ENCODE results near the gene GLIS1. TPM values are rescaled to one million over a fixed set of nuclear protein-coding genes. Genes with fewer than 3 reads are reported as not detected.

GLIS1 gene
- polyA plus RNA-seq, 1 donor (not counting 4 experiments of a cell fraction or from before 2014, with no cell fraction given) = not detected

- H2AFZ ChIP-seq (ENCODE audit: control insufficient read depth, low read length) = no peak overlapping the region
- peaks cover 14% of the 10 kb centered on the region for H3K27me3 ChIP-seq (ENCODE audit: control insufficient read depth, extremely low read depth, insufficient read depth, low read length)
- no peak overlapping the region for H3K9ac ChIP-seq (ENCODE audit: control insufficient read depth, extremely low read depth, insufficient read depth, low read length)
- no peak for DNase-seq (ENCODE audit: low read depth, low spot score)
- H3K9me3 ChIP-seq (ENCODE audit: control insufficient read depth, low read depth, low read length) = no peaks in the 10 kb centered on the region
- dilution Hi-C loops (cut with MboI; ENCODE audit: extremely low pct_ligation_motif_present, low sequenced_read_pairs) = no loop called here
- H3K4me1 ChIP-seq (ENCODE audit: control insufficient read depth, extremely low read depth, insufficient read depth, low read length) = no peaks in the 10 kb centered on the region
- no peak for TF ChIP-seq CTCF (optimal IDR thresholded peaks at IDR 0.05 in 1 of 3, IDR thresholded peaks at IDR 0.05 in 1 of 3, conservative IDR thresholded peaks at IDR 0.05 in 1 of 3; ENCODE audit: extremely low read depth in 1 of 3, insufficient read depth in 2 of 3, low read length in 3 of 3)
- TF ChIP-seq EZH2 (IDR thresholded peaks at IDR 0.05; ENCODE audit: low read length) = no peak
- no peak for FAIRE-seq
- no peak overlapping the region for H3K4me3 ChIP-seq (ENCODE audit: control insufficient read depth in 2 of 3, extremely low read depth in 1 of 3, insufficient read depth in 2 of 3, low read depth in 1 of 3, low read length in 3 of 3)
- H3K79me2 ChIP-seq (ENCODE audit: control insufficient read depth, insufficient read depth, low read length) = no peaks in the 10 kb centered on the region
- H3K9me1 ChIP-seq (ENCODE audit: control insufficient read depth, extremely low read depth, insufficient read depth, low read length) = no peaks in the 10 kb centered on the region
- no peak overlapping the region for H3K4me2 ChIP-seq (ENCODE audit: control insufficient read depth, extremely low read depth, insufficient read depth, low read depth, low read length)
- H3K27ac ChIP-seq (ENCODE audit: control insufficient read depth, insufficient read depth, low read length) = no peak overlapping the region
- H3K36me3 ChIP-seq (ENCODE audit: control insufficient read depth in 2 of 2, extremely low read depth in 1 of 2, insufficient read depth in 2 of 2, low read length in 2 of 2) = no peaks in the 10 kb centered on the region
- H4K20me1 ChIP-seq (ENCODE audit: control insufficient read depth, extremely low read depth, insufficient read depth, low read length) = no peaks in the 10 kb centered on the region
These were observed 149.7 kb downstream of the GLIS1 start for GRCh38 chr1:53589043-53589887.

GRCh38 chr1:53588053-53588779 lies 150.7 kb downstream of the GLIS1 start:
- no peak for DNase-seq (ENCODE audit: low read depth, low spot score)
- Histone ChIP-seq H3K9me1 (ENCODE audit: control insufficient read depth, extremely low read depth, insufficient read depth, low read length) (no peaks in the 10 kb centered on the region), H2AFZ (ENCODE audit: control insufficient read depth, low read length) (no peak overlapping the region), H3K27me3 (ENCODE audit: control insufficient read depth, extremely low read depth, insufficient read depth, low read length) (peaks cover 14% of the 10 kb centered on the region), H3K36me3 (ENCODE audit: control insufficient read depth in 2 of 2, extremely low read depth in 1 of 2, insufficient read depth in 2 of 2, low read length in 2 of 2) (no peaks in the 10 kb centered on the region), H3K27ac (ENCODE audit: control insufficient read depth, insufficient read depth, low read length) (no peak overlapping the region), H3K4me1 (ENCODE audit: control insufficient read depth, extremely low read depth, insufficient read depth, low read length) (no peaks in the 10 kb centered on the region), H3K4me2 (ENCODE audit: control insufficient read depth, extremely low read depth, insufficient read depth, low read depth, low read length) (no peak overlapping the region), H3K4me3 (ENCODE audit: control insufficient read depth in 2 of 3, extremely low read depth in 1 of 3, insufficient read depth in 2 of 3, low read depth in 1 of 3, low read length in 3 of 3) (no peak overlapping the region), H3K9ac (ENCODE audit: control insufficient read depth, extremely low read depth, insufficient read depth, low read length) (no peak overlapping the region), H3K79me2 (ENCODE audit: control insufficient read depth, insufficient read depth, low read length) (no peaks in the 10 kb centered on the region), H4K20me1 (ENCODE audit: control insufficient read depth, extremely low read depth, insufficient read depth, low read length) (no peaks in the 10 kb centered on the region), H3K9me3 (ENCODE audit: control insufficient read depth, low read depth, low read length) (no peaks in the 10 kb centered on the region)
- dilution Hi-C loops (cut with MboI; ENCODE audit: extremely low pct_ligation_motif_present, low sequenced_read_pairs) = no loop called here
- TF ChIP-seq CTCF (optimal IDR thresholded peaks at IDR 0.05 in 1 of 3, IDR thresholded peaks at IDR 0.05 in 1 of 3, conservative IDR thresholded peaks at IDR 0.05 in 1 of 3; ENCODE audit: extremely low read depth in 1 of 3, insufficient read depth in 2 of 3, low read length in 3 of 3) = no peak
- no peak for FAIRE-seq

All from keratinocyte (primary cell).